Fibroblast of mammary gland (primary cell): ENCODE results near the gene MATCAP1.

Source experiments
- DNase-seq: peaks from one replicate; pipeline ENCODE4 v3.0.0-alpha.2; 2010; ENCODE audit warnings: low read depth
- H3K4me3 ChIP-seq: 2 replicates; pipeline ENCODE4 v1.5.1; 2011; ENCODE audit warnings: low read depth, mild to moderate bottlenecking, low read length, moderate library complexity; ENCODE audit not compliant: control insufficient read depth
- CTCF ChIP-seq: conservative IDR thresholded peaks from 2 replicates; pipeline ENCODE4 v1.5.1; 2011; ENCODE audit warnings: low read depth, low read length, inconsistent platforms; ENCODE audit not compliant: control insufficient read depth, insufficient read depth

Gene MATCAP1

GRCh38 chr16:67183627-67184452 lies at the start of gene MATCAP1:
TSS of gene MATCAP1 (minus strand) at chr16:67183963. CDS start at chr16:67180610, 3,353 bp downstream.
- TF ChIP-seq CTCF: no peak
- H3K4me3 ChIP-seq: peak within 1 kb of the TSS; percentile 69
- peak; percentile 98 for DNase-seq

- no peak for DNase-seq
- no peak overlapping the region for H3K4me3 ChIP-seq
- no peak for TF ChIP-seq CTCF
These were observed 47.3 kb upstream of the MATCAP1 start for GRCh38 chr16:67230809-67231660.

- no peak overlapping the region for H3K4me3 ChIP-seq
- no peak for DNase-seq
- TF ChIP-seq CTCF: no peak
These were observed 46.4 kb upstream of the MATCAP1 start for GRCh38 chr16:67229906-67230808.

- no peak overlapping the region for H3K4me3 ChIP-seq
- no peak for DNase-seq
- no peak for TF ChIP-seq CTCF
These were observed 45.1 kb upstream of the MATCAP1 start for GRCh38 chr16:67228905-67229304.

GRCh38 chr16:67228034-67228785 lies 44.4 kb upstream of the MATCAP1 start:
- DNase-seq: no peak
- no peak for TF ChIP-seq CTCF
- peak overlapping the region; percentile 97 for H3K4me3 ChIP-seq
